Gastrocnemius medialis (tissue), 4 donors: ENCODE measurements around the gene CHD6.

Experiments
- CTCF ChIP-seq, 5 experiments: fragments of 450-650 bp in 3 of 5; fragments of 200-600 bp in 2 of 5; sonication (generic) in 2 of 5; IDR thresholded peaks in 4 of 5; conservative IDR thresholded peaks in 1 of 5; 1 replicate in 4 of 5; 2 replicates in 1 of 5; pipeline ENCODE4 v1.5.1; 2016 to 2019; ENCODE audit warnings: antibody characterized with exemption in 5 of 5, mild to moderate bottlenecking in 3 of 5, moderate library complexity in 3 of 5
- POLR2A ChIP-seq, 2 donors: fragments of 450-650 bp; IDR thresholded peaks; one replicate each; pipeline ENCODE4 v1.6.1; 2017; ENCODE audit warnings: antibody characterized with exemption in 2 of 2, mild to moderate bottlenecking in 2 of 2, moderate library complexity in 2 of 2

- TF ChIP-seq CTCF (IDR thresholded peaks at IDR 0.05 in 4 of 5, conservative IDR thresholded peaks at IDR 0.05 in 1 of 5) = no peak
- no peak for TF ChIP-seq POLR2A (IDR thresholded peaks at IDR 0.05)
These were observed 266.1 kb downstream of the CHD6 start for GRCh38 chr20:41352106-41352505.
